Measurements from ENCODE around the gene GFY. TPM values are rescaled to one million over a fixed set of nuclear protein-coding genes. Genes with fewer than 3 reads are reported as not detected.

The GFY gene
- total RNA-seq, 1 experiment from 2014 or later = 0.34 TPM

Other genes with a start within 250 kb of the GFY start
- 16.9 and 42.6 TPM in 2 replicates for gene SLC6A16, start 100.2 kb upstream of the GFY start, total RNA-seq (2014; rRNA removed; shearing (Covaris generic); ENCODE audit: low replicate concordance)
- 975 and 1,210 TPM in 2 replicates for gene CD37, start 90.0 kb upstream of the GFY start, total RNA-seq (2014; rRNA removed; shearing (Covaris generic); ENCODE audit: low replicate concordance)
- 2.9 and 5.5 TPM in 2 replicates for gene TEAD2, start 63.0 kb upstream of the GFY start, total RNA-seq (2014; rRNA removed; shearing (Covaris generic); ENCODE audit: low replicate concordance)
- 1.2 TPM in 1 of 2 replicates, not detected in the other for gene DKKL1, start 61.5 kb upstream of the GFY start, total RNA-seq (2014; rRNA removed; shearing (Covaris generic); ENCODE audit: low replicate concordance)
- 0.52 and 0.65 TPM in 2 replicates for gene KASH5, start 37.1 kb upstream of the GFY start, total RNA-seq (2014; rRNA removed; shearing (Covaris generic); ENCODE audit: low replicate concordance)
- gene PTH2, start 1.9 kb upstream of the GFY start, total RNA-seq (2014; rRNA removed; shearing (Covaris generic); ENCODE audit: low replicate concordance) = not detected in 2 replicates
- gene SLC17A7, start 16.1 kb downstream of the GFY start, total RNA-seq (2014; rRNA removed; shearing (Covaris generic); ENCODE audit: low replicate concordance) = 0.47 and 0.63 TPM in 2 replicates
- 163 and 223 TPM in 2 replicates for gene PIH1D1, start 26.4 kb downstream of the GFY start, total RNA-seq (2014; rRNA removed; shearing (Covaris generic); ENCODE audit: low replicate concordance)
- 15.9 and 83.3 TPM in 2 replicates for gene ALDH16A1, start 27.8 kb downstream of the GFY start, total RNA-seq (2014; rRNA removed; shearing (Covaris generic); ENCODE audit: low replicate concordance)
- 18.8 and 19.3 TPM in 2 replicates for gene FLT3LG, start 48.8 kb downstream of the GFY start, total RNA-seq (2014; rRNA removed; shearing (Covaris generic); ENCODE audit: low replicate concordance)
- gene RPL13A, start 62.2 kb downstream of the GFY start, total RNA-seq (2014; rRNA removed; shearing (Covaris generic); ENCODE audit: low replicate concordance) = 6,359 and 8,659 TPM in 2 replicates
- gene RPS11, start 71.0 kb downstream of the GFY start, total RNA-seq (2014; rRNA removed; shearing (Covaris generic); ENCODE audit: low replicate concordance) = 6,857 and 9,247 TPM in 2 replicates
- gene FCGRT, start 87.3 kb downstream of the GFY start, total RNA-seq (2014; rRNA removed; shearing (Covaris generic); ENCODE audit: low replicate concordance) = 1.8 and 3.5 TPM in 2 replicates
- 0.22 TPM in 1 of 2 replicates, not detected in the other for gene RCN3, start 102.6 kb downstream of the GFY start, total RNA-seq (2014; rRNA removed; shearing (Covaris generic); ENCODE audit: low replicate concordance)
- gene NOSIP, start 155.2 kb downstream of the GFY start, total RNA-seq (2014; rRNA removed; shearing (Covaris generic); ENCODE audit: low replicate concordance) = 68.5 and 136 TPM in 2 replicates
- 1.3 and 3.8 TPM in 2 replicates for gene PRRG2, start 155.9 kb downstream of the GFY start, total RNA-seq (2014; rRNA removed; shearing (Covaris generic); ENCODE audit: low replicate concordance)
- 8.7 and 12.8 TPM in 2 replicates for gene PRR12, start 165.8 kb downstream of the GFY start, total RNA-seq (2014; rRNA removed; shearing (Covaris generic); ENCODE audit: low replicate concordance)
- gene RRAS, start 214.8 kb downstream of the GFY start, total RNA-seq (2014; rRNA removed; shearing (Covaris generic); ENCODE audit: low replicate concordance) = 0.22 and 1.8 TPM in 2 replicates
- gene SCAF1, start 216.8 kb downstream of the GFY start, total RNA-seq (2014; rRNA removed; shearing (Covaris generic); ENCODE audit: low replicate concordance) = 8.3 and 19.6 TPM in 2 replicates
- gene IRF3, start 240.5 kb downstream of the GFY start, total RNA-seq (2014; rRNA removed; shearing (Covaris generic); ENCODE audit: low replicate concordance) = 78.2 and 293 TPM in 2 replicates
- gene BCL2L12, start 240.5 kb downstream of the GFY start, total RNA-seq (2014; rRNA removed; shearing (Covaris generic); ENCODE audit: low replicate concordance) = 25.6 and 35.4 TPM in 2 replicates

Measured in Karpas-422 (cell line).